HepG2 (cell line): ENCODE results near the gene ADGRG1. TPM values are rescaled to one million over a fixed set of nuclear protein-coding genes. Genes with fewer than 3 reads are reported as not detected.

ENCODE experiments used
- ELF4 ChIP-seq: sonication (generic); formaldehyde crosslinking; IDR thresholded peaks from 2 replicates; pipeline ENCODE4 v1.5.0; 2020; ENCODE audit warnings: missing genetic modification reagents, mild to moderate bottlenecking, moderate library complexity, borderline replicate concordance
- FOXA3 ChIP-seq: IDR thresholded peaks from 2 replicates; pipeline ENCODE4 v1.6.1; 2016; ENCODE audit warnings: missing genetic modification reagents, missing compliant biosample characterization
- GATAD1 ChIP-seq: IDR thresholded peaks from 2 replicates; pipeline ENCODE4 v1.6.1; 2016; ENCODE audit warnings: missing genetic modification reagents, missing compliant biosample characterization
- GRHL1 ChIP-seq: sonication (generic); formaldehyde crosslinking; conservative IDR thresholded peaks from 2 replicates; pipeline ENCODE4 v1.8.0; 2022; ENCODE audit warnings: missing genetic modification reagents
- HHEX ChIP-seq: IDR thresholded peaks from 2 replicates; pipeline ENCODE4 v1.6.1; 2016; ENCODE audit warnings: control low read depth
- IKZF1 ChIP-seq: fragments of 450-650 bp; IDR thresholded peaks from 2 replicates; pipeline ENCODE4 v1.7.1; 2016
- KLF11 ChIP-seq: IDR thresholded peaks from 2 replicates; pipeline ENCODE4 v1.6.1; 2016; ENCODE audit warnings: missing compliant biosample characterization
- RXRA ChIP-seq: sonication (generic); formaldehyde crosslinking; IDR thresholded peaks from 2 replicates; pipeline ENCODE4 v1.5.1; 2020; ENCODE audit warnings: missing genetic modification reagents
- SMAD1 ChIP-seq: sonication (generic); formaldehyde crosslinking; IDR thresholded peaks from 2 replicates; pipeline ENCODE4 v1.4.0; 2020; ENCODE audit warnings: missing genetic modification reagents, low read depth, mild to moderate bottlenecking, borderline replicate concordance
- ZNF333 ChIP-seq: sonication (generic); formaldehyde crosslinking; IDR thresholded peaks from 2 replicates; pipeline ENCODE4 v1.4.0; 2020; ENCODE audit warnings: mild to moderate bottlenecking, missing genetic modification reagents, borderline replicate concordance
- ZNF687 ChIP-seq: sonication (generic); formaldehyde crosslinking; IDR thresholded peaks from 2 replicates; pipeline ENCODE4 v1.5.1; 2020; ENCODE audit warnings: mild to moderate bottlenecking, missing genetic modification reagents, moderate library complexity
- ZNF724P ChIP-seq: sonication (generic); formaldehyde crosslinking; IDR thresholded peaks from 2 replicates; pipeline ENCODE4 v1.8.0; 2022; ENCODE audit warnings: missing genetic modification reagents, borderline replicate concordance
- polyA plus RNA-seq, 8 experiments: library from polyadenylated mRNA; depleted of rRNA in 3 of 8; stranded (reverse) in 7 of 8; unstranded in 1 of 8; fragments of >200 nt; fragmentation: Illumina TruSeq in 4 of 8; extraction: Trizol in 4 of 8; gene quantifications; 2 replicates each; pipeline versions ENCODE4 v1.2.1 to v1.2.3, GENCODE V29; 2011 to 2016; ENCODE audit warnings: low read depth in 4 of 8, missing spikeins in 1 of 8, mixed read lengths in 1 of 8; ENCODE audit not compliant: insufficient read depth in 1 of 8
- total RNA-seq, 5 experiments: library from RNA; depleted of rRNA; stranded (reverse); fragments of >200 nt; fragmentation: Illumina TruSeq; extraction: Trizol; gene quantifications; 2 replicates each; pipeline ENCODE4 v1.2.3, GENCODE V29; 2016; ENCODE audit warnings: low read depth in 1 of 5
- TF ChIP-seq, protein P1 (sequence below): sonication (generic); formaldehyde crosslinking; IDR thresholded peaks from 2 replicates; pipeline ENCODE4 v1.9.0; 2022; ENCODE audit warnings: missing genetic modification reagents, mild to moderate bottlenecking, borderline replicate concordance
- TF ChIP-seq, protein P2 (sequence below): fragments of 450-650 bp; IDR thresholded peaks from 2 replicates; pipeline ENCODE4 v1.6.1; 2016

The ADGRG1 gene
- total and polyA plus RNA-seq, 2 of the 13 experiments (the other 11 are each of a cell fraction or from before 2014, with no cell fraction given): 2.7 to 5.9 TPM

- no peak for TF ChIP-seq GRHL1
- TF ChIP-seq GATAD1 (CRISPR knock-in tag): no peak
- TF ChIP-seq ZNF687: peak; percentile 37; the same call in 1 of the 2 replicates
- TF ChIP-seq RXRA (CRISPR knock-in tag): no peak
- no peak for TF ChIP-seq SMAD1 (CRISPR knock-in tag)
- TF ChIP-seq IKZF1: 0 out of 2 replicates have a peak, but pooled peaks have one; percentile 18
- no peak for TF ChIP-seq HHEX
- TF ChIP-seq, protein P1, sequence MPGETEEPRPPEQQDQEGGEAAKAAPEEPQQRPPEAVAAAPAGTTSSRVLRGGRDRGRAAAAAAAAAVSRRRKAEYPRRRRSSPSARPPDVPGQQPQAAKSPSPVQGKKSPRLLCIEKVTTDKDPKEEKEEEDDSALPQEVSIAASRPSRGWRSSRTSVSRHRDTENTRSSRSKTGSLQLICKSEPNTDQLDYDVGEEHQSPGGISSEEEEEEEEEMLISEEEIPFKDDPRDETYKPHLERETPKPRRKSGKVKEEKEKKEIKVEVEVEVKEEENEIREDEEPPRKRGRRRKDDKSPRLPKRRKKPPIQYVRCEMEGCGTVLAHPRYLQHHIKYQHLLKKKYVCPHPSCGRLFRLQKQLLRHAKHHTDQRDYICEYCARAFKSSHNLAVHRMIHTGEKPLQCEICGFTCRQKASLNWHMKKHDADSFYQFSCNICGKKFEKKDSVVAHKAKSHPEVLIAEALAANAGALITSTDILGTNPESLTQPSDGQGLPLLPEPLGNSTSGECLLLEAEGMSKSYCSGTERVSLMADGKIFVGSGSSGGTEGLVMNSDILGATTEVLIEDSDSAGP (CRISPR knock-in tag): peak; percentile 40; the same call in 1 of the 2 replicates
- TF ChIP-seq, protein P2, sequence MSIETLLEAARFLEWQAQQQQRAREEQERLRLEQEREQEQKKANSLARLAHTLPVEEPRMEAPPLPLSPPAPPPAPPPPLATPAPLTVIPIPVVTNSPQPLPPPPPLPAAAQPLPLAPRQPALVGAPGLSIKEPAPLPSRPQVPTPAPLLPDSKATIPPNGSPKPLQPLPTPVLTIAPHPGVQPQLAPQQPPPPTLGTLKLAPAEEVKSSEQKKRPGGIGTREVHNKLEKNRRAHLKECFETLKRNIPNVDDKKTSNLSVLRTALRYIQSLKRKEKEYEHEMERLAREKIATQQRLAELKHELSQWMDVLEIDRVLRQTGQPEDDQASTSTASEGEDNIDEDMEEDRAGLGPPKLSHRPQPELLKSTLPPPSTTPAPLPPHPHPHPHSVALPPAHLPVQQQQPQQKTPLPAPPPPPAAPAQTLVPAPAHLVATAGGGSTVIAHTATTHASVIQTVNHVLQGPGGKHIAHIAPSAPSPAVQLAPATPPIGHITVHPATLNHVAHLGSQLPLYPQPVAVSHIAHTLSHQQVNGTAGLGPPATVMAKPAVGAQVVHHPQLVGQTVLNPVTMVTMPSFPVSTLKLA: 0 out of 2 replicates have a peak, but pooled peaks have one; percentile 11
- TF ChIP-seq ZNF724P (CRISPR knock-in tag): no peak
- no peak for TF ChIP-seq KLF11
- peak; percentile 78; the same call in 1 of the 2 replicates for TF ChIP-seq ZNF333 (CRISPR knock-in tag)
- TF ChIP-seq FOXA3 (CRISPR knock-in tag): no peak
- no peak for TF ChIP-seq ELF4 (CRISPR knock-in tag)
Measured at GRCh38 chr16:57704905-57705852, 76.7 kb downstream of the ADGRG1 start (continued).
